OCI-LY7 (cell line): ENCODE data around the gene NTSR1. TPM values are rescaled to one million over a fixed set of nuclear protein-coding genes. Genes with fewer than 3 reads are reported as not detected.

ENCODE experiments used
- BruUV-seq: library from RNA; stranded (reverse); fragments of 400-500 nt; replicated peaks from 2 replicates; lab custom pipeline; 2021; lab: Mats Ljungman, UMichigan
- CTCF ChIA-PET: fragments of 300-600 bp; sonication (Branson Sonifier 250); formaldehyde crosslinking; loops from one replicate; lab custom pipeline; 2022; ENCODE audit warnings: antibody characterized with exemption; ENCODE audit not compliant: unreplicated experiment; lab: Charles Lee
- POLR2A ChIA-PET: fragments of 300-600 bp; sonication (Branson Sonifier 250); formaldehyde crosslinking; loops from one replicate; lab custom pipeline; 2022; ENCODE audit warnings: antibody characterized with exemption; lab: Charles Lee
- DNase-seq: peaks from one replicate; pipeline ENCODE4 v3.0.0-alpha.2; 2015; ENCODE audit warnings: low spot score
- H2AFZ ChIP-seq: fragments of 200-600 bp; sonication (generic), shearing (Covaris generic); 2 replicates; pipeline ENCODE4 v1.6.1; 2014; ENCODE audit warnings: mild to moderate bottlenecking, antibody characterized with exemption, low read length, moderate library complexity
- H3K27ac ChIP-seq: fragments of 200-600 bp; sonication (generic); 2 replicates; pipeline ENCODE4 v1.5.1; 2014; ENCODE audit warnings: mixed run types, low read depth, mild to moderate bottlenecking, moderate library complexity, low read length, inconsistent platforms; ENCODE audit not compliant: poor library complexity, severe bottlenecking
- H3K36me3 ChIP-seq: fragments of 200-600 bp; sonication (generic); 2 replicates; pipeline ENCODE4 v1.6.1; 2014; ENCODE audit warnings: mild to moderate bottlenecking, antibody characterized with exemption, low read length, moderate library complexity, mixed read lengths; ENCODE audit not compliant: insufficient read depth
- H3K4me1 ChIP-seq: fragments of 200-600 bp; sonication (generic); 2 replicates; pipeline ENCODE4 v1.5.1; 2014; ENCODE audit warnings: mild to moderate bottlenecking, low read length; ENCODE audit not compliant: insufficient read depth, poor library complexity, severe bottlenecking
- H3K4me2 ChIP-seq: fragments of 200-600 bp; sonication (generic); 2 replicates; pipeline ENCODE4 v1.6.1; 2014; ENCODE audit warnings: mild to moderate bottlenecking, low read length
- H3K4me3 ChIP-seq: fragments of 200-600 bp; sonication (generic); 2 replicates; pipeline ENCODE4 v1.5.1; 2014; ENCODE audit warnings: mild to moderate bottlenecking, low read depth, low read length; ENCODE audit not compliant: poor library complexity, severe bottlenecking
- H3K79me2 ChIP-seq: fragments of 200-600 bp; sonication (generic); 2 replicates; pipeline ENCODE4 v1.6.1; 2016; ENCODE audit warnings: low read depth, mild to moderate bottlenecking, low read length, moderate library complexity, mixed read lengths; ENCODE audit not compliant: insufficient read depth
- H3K9me2 ChIP-seq: fragments of 200-600 bp; sonication (generic); 2 replicates; pipeline ENCODE4 v1.6.1; 2016; ENCODE audit warnings: mild to moderate bottlenecking, low read length, mixed read lengths; ENCODE audit not compliant: insufficient read depth
- H3K9me3 ChIP-seq: fragments of 200-600 bp; sonication (generic); 2 replicates; pipeline ENCODE4 v1.6.1; 2014; ENCODE audit warnings: mild to moderate bottlenecking, mixed run types, low read length, mixed read lengths
- H4K20me1 ChIP-seq: fragments of 200-600 bp; sonication (generic); 2 replicates; pipeline ENCODE4 v1.6.1; 2014; ENCODE audit warnings: mild to moderate bottlenecking, antibody characterized with exemption, low read length, moderate library complexity, mixed read lengths; ENCODE audit not compliant: insufficient read depth
- CTCF ChIP-seq: fragments of 200-600 bp; sonication (generic); conservative IDR thresholded peaks from 2 replicates; pipeline ENCODE4 v1.5.1; 2014; ENCODE audit warnings: mild to moderate bottlenecking, antibody characterized with exemption, low read length, moderate library complexity, mixed read lengths
- EZH2phosphoT487 ChIP-seq: fragments of 200-600 bp; sonication (generic); IDR thresholded peaks from 2 replicates; pipeline ENCODE4 v1.6.1; 2018; ENCODE audit warnings: low read depth, borderline replicate concordance, mild to moderate bottlenecking, mixed run types, antibody characterized with exemption, low read length, moderate library complexity, mixed read lengths
- intact Hi-C: fragments of 100-400 bp; cut with micrococcal nuclease; formaldehyde crosslinking; loops from one replicate; pipeline ENCODE4 v1.10.0; 2022; ENCODE audit not compliant: unreplicated experiment
- total RNA-seq, 2 experiments: library from RNA; depleted of rRNA in 1 of 2; stranded (reverse); fragments of >200 nt in 1 of 2; shearing (Covaris generic) in 1 of 2; gene quantifications; 2 replicates each; pipeline ENCODE4 v1.2.3, GENCODE V29; 2014 to 2022

NTSR1 gene
- total RNA-seq, 2 experiments from 2014 or later = not detected

- TF ChIP-seq EZH2phosphoT487 (no peak), CTCF (no peak)
- Histone ChIP-seq H3K4me1 (no peaks in the 10 kb centered on the region), H3K9me3 (no peaks in the 10 kb centered on the region), H3K4me3 (no peak overlapping the region), H4K20me1 (no peaks in the 10 kb centered on the region), H3K79me2 (no peaks in the 10 kb centered on the region), H2AFZ (no peak overlapping the region), H3K36me3 (no peaks in the 10 kb centered on the region), H3K4me2 (no peak overlapping the region), H3K9me2 (no peaks in the 10 kb centered on the region), H3K27ac (no peak overlapping the region)
- intact Hi-C loops = no loop called here
- no peak for DNase-seq
- POLR2A ChIA-PET = no interaction called here
- CTCF ChIA-PET = no interaction called here
- BruUV-seq = no TSS peak
These were observed 7.2 kb upstream of the NTSR1 start for GRCh38 chr20:62701161-62702012.

- Histone ChIP-seq H3K27ac (no peak overlapping the region), H3K79me2 (no peaks in the 10 kb centered on the region), H3K9me3 (no peaks in the 10 kb centered on the region), H4K20me1 (no peaks in the 10 kb centered on the region), H3K4me3 (no peak overlapping the region), H2AFZ (no peak overlapping the region), H3K9me2 (no peaks in the 10 kb centered on the region), H3K36me3 (no peaks in the 10 kb centered on the region), H3K4me1 (no peaks in the 10 kb centered on the region), H3K4me2 (no peak overlapping the region)
- POLR2A ChIA-PET = no interaction called here
- no peak for DNase-seq
- BruUV-seq = no TSS peak
- TF ChIP-seq EZH2phosphoT487 (no peak), CTCF (no peak)
- intact Hi-C loops = no loop called here
- CTCF ChIA-PET = no interaction called here
These were observed 6.7 kb upstream of the NTSR1 start for GRCh38 chr20:62702013-62702300.
